ENCODE results near the gene ENTPD8.

DNA sequence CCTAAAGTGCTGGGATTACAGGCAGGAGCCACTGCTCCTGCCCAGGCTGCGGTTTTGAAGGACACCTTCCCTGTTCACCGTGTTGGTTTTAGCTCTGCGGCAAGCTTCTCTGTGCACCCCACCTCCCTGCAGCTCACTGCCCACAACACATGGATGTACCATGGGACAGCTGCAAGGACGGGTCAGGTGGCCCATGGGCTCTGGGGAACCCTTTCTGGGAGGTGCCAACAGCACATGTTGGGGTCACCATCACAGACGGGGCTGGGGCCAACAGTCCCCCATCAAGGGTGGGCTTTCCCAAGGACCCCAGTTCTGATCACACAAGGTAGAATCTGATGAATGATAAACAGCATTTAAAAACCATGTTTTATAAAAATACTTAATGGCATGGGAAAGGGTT is 25.7 kb downstream of the ENTPD8 start:
- TF ChIP-seq, protein P1, sequence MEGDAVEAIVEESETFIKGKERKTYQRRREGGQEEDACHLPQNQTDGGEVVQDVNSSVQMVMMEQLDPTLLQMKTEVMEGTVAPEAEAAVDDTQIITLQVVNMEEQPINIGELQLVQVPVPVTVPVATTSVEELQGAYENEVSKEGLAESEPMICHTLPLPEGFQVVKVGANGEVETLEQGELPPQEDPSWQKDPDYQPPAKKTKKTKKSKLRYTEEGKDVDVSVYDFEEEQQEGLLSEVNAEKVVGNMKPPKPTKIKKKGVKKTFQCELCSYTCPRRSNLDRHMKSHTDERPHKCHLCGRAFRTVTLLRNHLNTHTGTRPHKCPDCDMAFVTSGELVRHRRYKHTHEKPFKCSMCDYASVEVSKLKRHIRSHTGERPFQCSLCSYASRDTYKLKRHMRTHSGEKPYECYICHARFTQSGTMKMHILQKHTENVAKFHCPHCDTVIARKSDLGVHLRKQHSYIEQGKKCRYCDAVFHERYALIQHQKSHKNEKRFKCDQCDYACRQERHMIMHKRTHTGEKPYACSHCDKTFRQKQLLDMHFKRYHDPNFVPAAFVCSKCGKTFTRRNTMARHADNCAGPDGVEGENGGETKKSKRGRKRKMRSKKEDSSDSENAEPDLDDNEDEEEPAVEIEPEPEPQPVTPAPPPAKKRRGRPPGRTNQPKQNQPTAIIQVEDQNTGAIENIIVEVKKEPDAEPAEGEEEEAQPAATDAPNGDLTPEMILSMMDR (IDR thresholded peaks at IDR 0.05) = no peak
- TF ChIP-seq EZH2 (IDR thresholded peaks at IDR 0.05) = no peak

All from neural progenitor cell (in vitro differentiated cells).